HL-60/S4 treated with phorbol 12-myristate 13-acetate at 8.2 ng/mL for 4 days and 3 days (cell line): ENCODE results near the gene ADIPOR2.

ENCODE experiments used
- in situ Hi-C: fragments of 300-500 bp; cut with MboI; formaldehyde crosslinking; loops from 2 replicates; pipeline ENCODE4 v1.15.0; 2022; ENCODE audit warnings: low sequenced_read_pairs

ADIPOR2 gene, protein sequence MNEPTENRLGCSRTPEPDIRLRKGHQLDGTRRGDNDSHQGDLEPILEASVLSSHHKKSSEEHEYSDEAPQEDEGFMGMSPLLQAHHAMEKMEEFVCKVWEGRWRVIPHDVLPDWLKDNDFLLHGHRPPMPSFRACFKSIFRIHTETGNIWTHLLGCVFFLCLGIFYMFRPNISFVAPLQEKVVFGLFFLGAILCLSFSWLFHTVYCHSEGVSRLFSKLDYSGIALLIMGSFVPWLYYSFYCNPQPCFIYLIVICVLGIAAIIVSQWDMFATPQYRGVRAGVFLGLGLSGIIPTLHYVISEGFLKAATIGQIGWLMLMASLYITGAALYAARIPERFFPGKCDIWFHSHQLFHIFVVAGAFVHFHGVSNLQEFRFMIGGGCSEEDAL

DNA sequence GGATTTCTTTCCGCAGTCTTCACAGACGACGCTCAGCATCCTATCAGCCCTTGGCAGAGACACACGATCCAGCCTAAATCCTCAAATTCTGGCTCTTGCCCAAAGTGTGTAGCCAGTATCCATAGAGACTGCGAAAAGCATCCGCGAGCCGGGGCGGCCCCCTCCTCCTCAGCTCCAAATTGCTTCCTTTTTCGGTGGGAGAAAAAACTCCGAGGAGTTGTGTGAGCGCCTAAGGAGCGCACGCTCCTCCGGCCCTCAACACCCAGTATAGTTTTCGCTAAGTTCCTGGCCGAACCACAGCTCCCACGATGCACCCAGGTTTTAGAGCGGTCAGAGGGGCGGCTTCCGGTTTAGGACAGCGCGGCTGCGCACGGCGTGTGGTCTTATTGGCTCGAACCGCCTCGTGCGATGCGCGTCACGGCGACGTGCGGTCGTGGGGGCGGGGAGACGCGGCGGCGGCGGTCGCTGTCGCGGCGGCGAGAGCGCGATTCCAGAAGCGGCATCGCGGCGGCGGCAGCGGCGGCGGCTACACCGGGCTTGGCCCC is at the start of gene ADIPOR2:
Gene ADIPOR2 (plus strand): TSS at position 493 of the 545 bp plus-strand sequence. CDS start 63,274 bp downstream, outside the sequence.
- in situ Hi-C loops: no loop called here

- in situ Hi-C loops: no loop called here
These were observed 48.4 kb upstream of the ADIPOR2 start for GRCh38 chr12:1642513-1642912.

- in situ Hi-C loops: no loop called here
These were observed 47.8 kb upstream of the ADIPOR2 start for GRCh38 chr12:1643043-1643442.

DNA sequence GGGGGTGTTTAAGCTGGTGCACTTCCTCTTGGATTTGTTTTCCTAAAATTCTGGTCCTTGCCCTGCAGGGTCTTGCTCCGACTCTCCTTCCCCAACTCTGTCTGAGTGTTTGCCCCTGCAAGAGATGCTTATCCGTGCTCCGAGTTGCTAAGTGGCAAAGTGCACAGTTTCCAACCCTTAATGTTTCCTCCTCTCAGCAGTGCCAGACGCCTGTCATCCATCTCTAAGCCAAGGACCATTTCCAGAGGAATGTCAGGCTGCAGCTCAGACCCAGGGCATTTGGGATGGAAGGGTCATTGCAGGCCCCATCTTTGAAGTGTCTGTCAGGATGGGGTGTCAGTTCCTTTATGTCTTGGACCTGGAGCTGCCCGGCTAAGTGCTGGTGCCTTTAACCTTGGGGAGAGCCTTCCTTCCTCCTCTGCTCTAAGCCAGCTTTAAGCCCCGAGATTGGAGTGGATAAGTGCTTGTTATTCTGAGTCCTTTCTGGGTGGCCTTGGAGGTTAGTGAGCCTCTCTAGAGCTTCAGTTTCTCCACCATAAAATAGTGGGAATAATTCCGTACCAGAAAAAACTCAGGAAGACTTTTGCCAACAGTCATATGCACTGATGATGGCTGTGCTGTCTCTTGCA is 46.9 kb upstream of the ADIPOR2 start:
- in situ Hi-C loops: no loop called here

DNA sequence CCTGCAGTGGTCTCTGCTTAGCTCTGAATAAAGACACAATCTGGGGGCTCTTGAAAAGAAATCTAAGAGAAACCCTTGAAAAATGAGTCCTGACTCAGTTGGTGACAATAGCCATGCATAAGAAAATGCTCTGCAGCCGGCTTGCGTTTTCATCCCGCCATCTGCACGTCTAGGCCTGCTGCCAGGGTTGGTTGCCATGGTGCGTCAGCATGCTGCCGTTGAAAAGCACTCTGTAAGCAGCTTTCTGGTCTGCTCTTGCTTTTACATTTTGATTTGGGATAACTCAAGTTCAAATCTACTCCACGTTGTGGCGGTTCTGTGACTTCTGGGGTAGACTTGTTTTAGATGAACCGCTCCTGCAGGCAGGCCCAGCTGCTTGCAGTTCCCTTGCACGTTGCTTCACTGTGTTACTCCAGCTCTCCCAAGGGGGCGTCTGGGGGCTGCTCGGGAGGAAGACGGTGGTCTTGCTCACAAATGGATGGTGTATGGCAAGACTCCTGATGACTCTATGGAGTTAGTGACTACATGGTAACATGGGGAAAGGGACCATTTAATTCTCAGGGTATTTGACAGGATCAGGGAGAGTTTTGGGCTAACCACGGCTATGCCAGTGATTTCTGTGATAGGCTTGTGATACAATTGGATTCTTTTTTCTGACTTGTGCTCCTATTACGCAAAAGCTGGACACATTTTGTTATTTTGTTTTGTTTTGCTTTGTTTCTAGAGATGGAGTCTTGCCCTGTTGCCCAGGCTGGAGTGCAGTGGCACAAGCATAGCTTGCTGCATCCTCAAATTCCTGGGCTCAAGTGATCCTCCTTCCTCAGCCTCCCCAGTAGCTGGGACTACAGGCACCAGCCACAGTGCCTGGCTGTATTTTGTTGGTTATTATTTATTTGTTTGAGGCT is 46.1 kb upstream of the ADIPOR2 start:
- in situ Hi-C loops: loop anchor here (5.0 kb wide), 1 partner anchor 148 kb away; no protein-coding TSS in a partner anchor

GRCh38 chr12:1645819-1646218 is 45.1 kb upstream of the ADIPOR2 start:
- in situ Hi-C loops: loop anchor here (5.0 kb wide), 1 partner anchor 146 kb away; no protein-coding TSS in a partner anchor

GRCh38 chr12:1646569-1647284 is 44.1 kb upstream of the ADIPOR2 start:
- in situ Hi-C loops: loop anchor here (5.0 kb wide), 1 partner anchor 146 kb away; no protein-coding TSS in a partner anchor

DNA sequence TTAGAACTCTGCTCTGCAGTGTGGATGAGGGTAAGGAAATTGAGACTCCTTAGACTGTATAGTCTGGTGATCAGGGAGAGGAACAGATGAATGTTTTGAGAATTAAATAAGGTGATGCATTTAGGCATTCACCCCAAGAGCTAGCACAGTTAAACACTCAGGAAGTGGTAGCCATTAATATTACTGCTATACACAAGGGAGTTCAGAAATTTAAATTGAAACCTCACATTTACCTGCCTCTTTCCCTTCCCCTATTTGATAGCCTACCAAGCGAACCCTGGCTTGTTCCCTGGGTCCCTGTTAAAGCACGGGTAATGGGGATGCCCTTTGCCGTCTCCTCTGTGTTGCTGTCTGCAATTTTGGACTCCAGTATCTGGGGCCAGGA is 43.6 kb upstream of the ADIPOR2 start:
- in situ Hi-C loops: loop anchor here (5.0 kb wide), 1 partner anchor 145 kb away; no protein-coding TSS in a partner anchor

- in situ Hi-C loops: loop anchor here (5.0 kb wide), 1 partner anchor 287 kb away; no protein-coding TSS in a partner anchor
These were observed 40.5 kb upstream of the ADIPOR2 start for GRCh38 chr12:1650260-1650977.

- in situ Hi-C loops: loop anchor here (5.0 kb wide), 1 partner anchor 286 kb away; no protein-coding TSS in a partner anchor
These were observed 39.9 kb upstream of the ADIPOR2 start for GRCh38 chr12:1650978-1651361.

DNA sequence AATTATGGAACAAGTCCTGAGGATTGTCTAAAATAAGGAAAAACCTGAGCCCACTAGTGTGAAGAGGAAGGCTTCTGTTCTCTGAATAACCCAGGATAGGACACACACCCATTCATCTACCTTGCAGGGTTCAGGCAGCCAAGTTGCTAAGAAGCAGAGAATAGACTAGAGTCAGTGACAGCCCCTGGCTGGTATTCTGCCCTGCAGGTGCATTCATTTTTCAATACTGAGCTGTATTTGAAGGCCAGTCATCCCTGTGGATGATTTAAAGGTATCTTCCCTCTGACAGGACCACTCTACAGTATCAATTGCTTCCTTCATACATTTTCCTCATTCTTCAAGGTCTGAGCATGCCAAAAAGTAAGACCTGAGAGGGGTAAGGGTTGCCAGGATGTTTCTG is 38.9 kb upstream of the ADIPOR2 start:
- in situ Hi-C loops: loop anchor here (5.0 kb wide), 1 partner anchor 285 kb away; no protein-coding TSS in a partner anchor

GRCh38 chr12:1655225-1655788 is 35.6 kb upstream of the ADIPOR2 start:
- in situ Hi-C loops: no loop called here

DNA sequence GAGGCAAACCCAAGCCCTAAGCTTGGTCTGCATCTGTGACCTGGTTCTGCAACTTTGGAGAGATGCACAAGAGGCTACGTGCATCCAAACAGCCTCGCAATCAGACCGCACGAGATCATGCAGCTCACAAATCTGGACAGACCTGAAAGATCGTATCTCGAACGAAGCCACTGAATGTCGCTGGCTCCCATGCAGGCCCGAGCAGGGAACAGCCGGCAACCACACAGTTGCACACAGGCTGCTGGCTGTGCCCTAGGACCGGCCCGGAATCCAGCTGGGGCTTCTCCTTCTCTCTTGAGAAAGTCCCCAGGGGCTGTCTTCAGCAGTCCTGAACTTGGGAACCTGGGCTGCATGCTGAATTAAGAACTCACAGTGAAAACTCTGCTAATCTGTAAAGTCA is 34.0 kb upstream of the ADIPOR2 start:
- in situ Hi-C loops: no loop called here

DNA sequence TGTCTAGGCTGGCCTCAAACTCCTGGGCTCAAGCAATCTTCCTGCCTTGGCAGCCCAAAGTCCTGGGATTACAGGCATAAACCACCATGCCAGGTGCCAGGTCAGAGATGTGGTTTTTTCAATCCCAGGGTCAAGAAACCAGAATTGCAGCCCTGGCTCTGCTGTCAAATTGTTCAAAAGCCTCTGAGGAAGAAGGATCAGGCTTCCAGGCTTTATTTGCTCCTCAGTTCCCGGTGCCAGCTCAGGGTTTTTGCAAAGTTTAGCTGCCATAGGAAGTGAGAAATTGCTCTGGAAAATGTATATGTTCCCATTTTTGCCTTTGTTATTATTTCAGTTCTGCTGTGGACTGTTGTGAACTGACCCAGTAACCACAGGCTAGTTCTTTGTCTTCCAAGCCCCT is 33.2 kb upstream of the ADIPOR2 start:
- in situ Hi-C loops: no loop called here

- in situ Hi-C loops: no loop called here
These were observed 30.3 kb upstream of the ADIPOR2 start for GRCh38 chr12:1660304-1661187.

GRCh38 chr12:1661553-1662335 is 29.1 kb upstream of the ADIPOR2 start:
- in situ Hi-C loops: no loop called here

DNA sequence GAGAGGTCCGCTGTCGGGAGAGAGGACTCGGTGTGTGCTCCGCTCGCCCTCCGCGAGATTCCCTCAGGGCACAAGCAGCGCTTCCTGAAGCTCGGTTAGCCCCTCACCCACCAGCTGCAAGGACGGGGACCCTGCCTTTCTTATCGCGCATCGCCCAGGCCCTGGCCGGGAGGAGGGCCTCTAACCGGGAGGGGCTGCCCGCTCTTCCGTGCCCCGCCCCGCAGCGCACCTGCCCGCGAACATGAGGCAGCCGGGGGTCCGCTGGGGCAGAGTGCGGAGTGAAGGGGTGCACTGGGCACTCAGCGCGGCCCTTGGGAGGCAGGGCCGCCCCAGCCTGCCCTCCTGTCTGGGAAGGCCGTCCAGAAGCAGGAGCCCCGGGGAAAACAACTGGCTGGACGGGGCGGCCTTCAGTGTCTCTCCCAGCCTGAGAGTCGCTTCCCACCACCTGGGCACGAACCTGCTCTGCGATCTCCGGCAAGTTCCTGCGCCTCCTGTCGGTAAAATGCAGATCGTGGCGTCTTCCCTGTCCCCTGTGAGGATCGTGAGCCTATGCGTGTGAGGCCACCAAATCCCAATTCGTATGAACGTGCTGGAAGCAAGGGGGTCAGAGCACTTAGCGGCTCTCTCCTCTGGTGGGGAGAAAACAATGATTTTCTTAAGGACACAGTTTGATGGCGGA is 28.0 kb upstream of the ADIPOR2 start:
- in situ Hi-C loops: no loop called here
